Thyroid gland (tissue), 4 donors: Measurements from ENCODE around the gene PTPN6.

Experiments used
- CTCF ChIP-seq, 6 experiments: fragments of 200-600 bp in 3 of 6; fragments of 450-650 bp in 3 of 6; sonication (generic) in 3 of 6; IDR thresholded peaks; one replicate each; pipeline ENCODE4 v1.5.1; 2016 to 2019; ENCODE audit warnings: antibody characterized with exemption in 6 of 6, mild to moderate bottlenecking in 2 of 6, inconsistent platforms in 1 of 6, moderate library complexity in 1 of 6
- POLR2A ChIP-seq, 2 donors: fragments of 450-650 bp; IDR thresholded peaks; one replicate each; pipeline ENCODE4 v1.6.1; 2017; ENCODE audit warnings: antibody characterized with exemption in 2 of 2, mild to moderate bottlenecking in 2 of 2, moderate library complexity in 1 of 2

- no peak for TF ChIP-seq CTCF (IDR thresholded peaks at IDR 0.05)
- no peak for TF ChIP-seq POLR2A (IDR thresholded peaks at IDR 0.05)
Observed at GRCh38 chr12:6915789-6916285, 35.3 kb upstream of the PTPN6 start.
